NCI-H2196 (cell line): ENCODE measurements around the gene TMPRSS12.
"Not testable (repeated sequence)": the region's sequence is repeated elsewhere in the genome, so short reads cannot be mapped to it uniquely, and the experiment has no call there.

Experiments
- DNase-seq: peaks from one replicate; lab custom pipeline; 2025; ENCODE audit not compliant: unreplicated experiment; lab: John Stamatoyannopoulos, UW

TMPRSS12 gene

GRCh38 chr12:50925920-50926319 lies 83.2 kb downstream of the TMPRSS12 start:
- no peak for DNase-seq

- no peak for DNase-seq
Observed at GRCh38 chr12:50926415-50926814, 83.7 kb downstream of the TMPRSS12 start.

- DNase-seq: not testable (repeated sequence)
Observed at GRCh38 chr12:50926932-50927331, 84.2 kb downstream of the TMPRSS12 start.

GRCh38 chr12:50927356-50927755 lies 84.6 kb downstream of the TMPRSS12 start:
- no peak for DNase-seq

- DNase-seq: no peak
Observed at GRCh38 chr12:50927766-50928224, 85.1 kb downstream of the TMPRSS12 start.

GRCh38 chr12:50928392-50928791 lies 85.7 kb downstream of the TMPRSS12 start:
- DNase-seq: no peak

GRCh38 chr12:50929831-50930230 lies 87.1 kb downstream of the TMPRSS12 start:
- DNase-seq: no peak

GRCh38 chr12:50930477-50930876 lies 87.8 kb downstream of the TMPRSS12 start:
- DNase-seq: not testable (repeated sequence)

- DNase-seq: no peak
Observed at GRCh38 chr12:50932787-50933280, 90.1 kb downstream of the TMPRSS12 start.

- no peak for DNase-seq
Observed at GRCh38 chr12:50933459-50934124, 90.9 kb downstream of the TMPRSS12 start.

GRCh38 chr12:50934371-50934851 lies 91.7 kb downstream of the TMPRSS12 start:
- no peak for DNase-seq

- no peak for DNase-seq
Observed at GRCh38 chr12:50934981-50935807, 92.5 kb downstream of the TMPRSS12 start.

- no peak for DNase-seq
Observed at GRCh38 chr12:50936821-50937530, 94.2 kb downstream of the TMPRSS12 start.
